ENCODE measurements around the gene DENR. TPM values are rescaled to one million over a fixed set of nuclear protein-coding genes. Genes with fewer than 3 reads are reported as not detected.
A peak's percentile ranks its signal among the peaks of the same experiment; 100 is the strongest.

The DENR gene
- total RNA-seq, 1 donor from 2014 or later, result 68.4 TPM

GRCh38 chr12:122753319-122753650, 661 bp downstream of the DENR start:
- no peaks in the 10 kb centered on the region for H3K9me3 Mint-ChIP-seq (ENCODE audit: low read depth)
- no peak for DNase-seq (ENCODE audit: low spot score, unreplicated experiment)
- H3K36me3 Mint-ChIP-seq (ENCODE audit: insufficient read depth), result peaks cover 27% of the 10 kb centered on the region
- H3K4me1 Mint-ChIP-seq (ENCODE audit: low read depth), result peaks cover 28% of the 10 kb centered on the region
- H3K27ac Mint-ChIP-seq, result peak overlapping the region; percentile 96
- peak overlapping the region; percentile 90 for H3K4me3 Mint-ChIP-seq (ENCODE audit: low read depth)
- H3K27me3 Mint-ChIP-seq, result no peaks in the 10 kb centered on the region
- no peak for TF ChIP-seq CTCF (IDR thresholded peaks at IDR 0.05; ENCODE audit: unreplicated experiment)

GRCh38 chr12:122754790-122755189, 2.2 kb downstream of the DENR start:
- H3K36me3 Mint-ChIP-seq (ENCODE audit: insufficient read depth), result peaks cover 28% of the 10 kb centered on the region
- H3K9me3 Mint-ChIP-seq (ENCODE audit: low read depth), result no peaks in the 10 kb centered on the region
- peak overlapping the region; percentile 27 for H3K27ac Mint-ChIP-seq

GRCh38 chr12:122757568-122757967, 4.9 kb downstream of the DENR start:
- Mint-ChIP-seq H3K9me3 (ENCODE audit: low read depth) (no peaks in the 10 kb centered on the region), H3K36me3 (ENCODE audit: insufficient read depth) (peaks cover 29% of the 10 kb centered on the region), H3K4me3 (ENCODE audit: low read depth) (no peak overlapping the region), H3K4me1 (ENCODE audit: low read depth) (peaks cover 11% of the 10 kb centered on the region), H3K27me3 (no peaks in the 10 kb centered on the region), H3K27ac (peak overlapping the region; percentile 25)
- TF ChIP-seq CTCF (IDR thresholded peaks at IDR 0.05; ENCODE audit: unreplicated experiment), result no peak
- DNase-seq (ENCODE audit: low spot score, unreplicated experiment), result no peak

More at GRCh38 chr12:122754790-122755189, 2.2 kb downstream of the DENR start:
- Mint-ChIP-seq H3K4me3 (ENCODE audit: low read depth) (no peak overlapping the region), H3K27me3 (no peaks in the 10 kb centered on the region), H3K4me1 (ENCODE audit: low read depth) (peaks cover 28% of the 10 kb centered on the region)
- TF ChIP-seq CTCF (IDR thresholded peaks at IDR 0.05; ENCODE audit: unreplicated experiment), result no peak
- DNase-seq (ENCODE audit: low spot score, unreplicated experiment), result no peak

GRCh38 chr12:122785503-122785902, 32.9 kb downstream of the DENR start:
- H3K9me3 Mint-ChIP-seq (ENCODE audit: low read depth), result no peaks in the 10 kb centered on the region
- no peak for TF ChIP-seq CTCF (IDR thresholded peaks at IDR 0.05; ENCODE audit: unreplicated experiment)
- no peak overlapping the region for H3K4me3 Mint-ChIP-seq (ENCODE audit: low read depth)
- DNase-seq (ENCODE audit: low spot score, unreplicated experiment), result no peak
- H3K4me1 Mint-ChIP-seq (ENCODE audit: low read depth), result no peaks in the 10 kb centered on the region
- H3K36me3 Mint-ChIP-seq (ENCODE audit: insufficient read depth), result no peaks in the 10 kb centered on the region
- no peaks in the 10 kb centered on the region for H3K27me3 Mint-ChIP-seq
- no peak overlapping the region for H3K27ac Mint-ChIP-seq

- no peaks in the 10 kb centered on the region for H3K36me3 Mint-ChIP-seq (ENCODE audit: insufficient read depth)
- H3K27ac Mint-ChIP-seq, result no peak overlapping the region
- no peak for DNase-seq (ENCODE audit: low spot score, unreplicated experiment)
- no peak for TF ChIP-seq CTCF (IDR thresholded peaks at IDR 0.05; ENCODE audit: unreplicated experiment)
- no peaks in the 10 kb centered on the region for H3K27me3 Mint-ChIP-seq
- H3K4me1 Mint-ChIP-seq (ENCODE audit: low read depth), result no peaks in the 10 kb centered on the region
- H3K9me3 Mint-ChIP-seq (ENCODE audit: low read depth), result no peaks in the 10 kb centered on the region
- H3K4me3 Mint-ChIP-seq (ENCODE audit: low read depth), result no peak overlapping the region
Measured at GRCh38 chr12:122788387-122788786, 35.8 kb downstream of the DENR start.
